Caco-2 (cell line): ENCODE measurements around the gene CD163. TPM values are rescaled to one million over a fixed set of nuclear protein-coding genes. Genes with fewer than 3 reads are reported as not detected.

Experiments
- BruUV-seq: library from RNA; stranded (reverse); fragments of 400-500 nt; replicated peaks from 2 replicates; lab custom pipeline; 2021; lab: Mats Ljungman, UMichigan
- CTCF ChIA-PET: fragments of 300-600 bp; sonication (Branson Sonifier 250); formaldehyde crosslinking; loops from one replicate; lab custom pipeline; 2022; ENCODE audit warnings: antibody characterized with exemption; lab: Charles Lee
- POLR2A ChIA-PET: fragments of 300-600 bp; sonication (Branson Sonifier 250); formaldehyde crosslinking; loops from one replicate; lab custom pipeline; 2022; ENCODE audit warnings: antibody characterized with exemption; lab: Charles Lee
- DNase-seq, 2 experiments: peaks; one replicate each; pipeline versions ENCODE4 v3.0.0 to v3.0.0-alpha.2; 2020 to 2022
- H3K27me3 ChIP-seq: replicated peaks from 2 replicates; pipeline ENCODE4 v1.6.0; 2011; ENCODE audit warnings: low read length; ENCODE audit not compliant: control insufficient read depth, insufficient read depth
- H3K36me3 ChIP-seq: 2 replicates; pipeline ENCODE4 v1.5.1; 2011; ENCODE audit warnings: low read length; ENCODE audit not compliant: control insufficient read depth, insufficient read depth
- H3K4me1 ChIP-seq: fragments of 250-450 bp; sonication (Bioruptor Pico); 2 replicates; pipeline ENCODE4 v1.5.1; 2020; ENCODE audit warnings: mild to moderate bottlenecking
- H3K4me3 ChIP-seq: 2 replicates; pipeline ENCODE4 v1.5.1; 2011; ENCODE audit warnings: low read depth, mild to moderate bottlenecking, control low read depth, low read length
- H3K9me3 ChIP-seq: fragments of 250-450 bp; sonication (Bioruptor Pico); 2 replicates; pipeline ENCODE4 v1.5.1; 2020; ENCODE audit warnings: mild to moderate bottlenecking, moderate library complexity
- H3K27ac Mint-ChIP-seq: one replicate; pipeline ENCODE4 v1.8.0; 2022; ENCODE audit warnings: mixed read lengths; ENCODE audit not compliant: unreplicated experiment
- H3K27me3 Mint-ChIP-seq: one replicate; pipeline ENCODE4 v1.8.0; 2022; ENCODE audit warnings: mixed read lengths; ENCODE audit not compliant: insufficient read depth, unreplicated experiment
- H3K36me3 Mint-ChIP-seq: one replicate; pipeline ENCODE4 v1.8.0; 2022; ENCODE audit warnings: mild to moderate bottlenecking, mixed read lengths; ENCODE audit not compliant: insufficient read depth, unreplicated experiment
- H3K4me1 Mint-ChIP-seq: one replicate; pipeline ENCODE4 v1.8.0; 2022; ENCODE audit warnings: low read depth, mixed read lengths; ENCODE audit not compliant: unreplicated experiment
- H3K4me3 Mint-ChIP-seq: one replicate; pipeline ENCODE4 v1.8.0; 2022; ENCODE audit warnings: mild to moderate bottlenecking, moderate library complexity, mixed read lengths; ENCODE audit not compliant: unreplicated experiment
- H3K9me3 Mint-ChIP-seq: one replicate; pipeline ENCODE4 v1.8.0; 2022; ENCODE audit warnings: mixed read lengths; ENCODE audit not compliant: unreplicated experiment
- intact Hi-C: fragments of 100-400 bp; cut with micrococcal nuclease; formaldehyde crosslinking; loops from one replicate; pipeline ENCODE4 v1.10.0; 2022; ENCODE audit not compliant: unreplicated experiment
- total RNA-seq: library from RNA; stranded (reverse); gene quantifications from 2 replicates; pipeline ENCODE4 v1.2.3, GENCODE V29; 2022
- TF ChIP-seq, protein P1 (sequence below), 2 experiments: fragments of 200-600 bp in 1 of 2; IDR thresholded peaks; 1 replicate in 1 of 2; 2 replicates in 1 of 2; pipeline versions ENCODE4 v1.5.1 to v1.8.0; 2011 to 2022; ENCODE audit warnings: antibody characterized with exemption in 1 of 2, control low read depth in 1 of 2, inconsistent platforms in 1 of 2, low read depth in 1 of 2, low read length in 1 of 2, mild to moderate bottlenecking in 1 of 2, moderate library complexity in 1 of 2; ENCODE audit not compliant: insufficient read depth in 1 of 2, severe bottlenecking in 1 of 2, unreplicated experiment in 1 of 2

Gene CD163
- total RNA-seq, 1 experiment from 2014 or later: 0.20 TPM

DNA sequence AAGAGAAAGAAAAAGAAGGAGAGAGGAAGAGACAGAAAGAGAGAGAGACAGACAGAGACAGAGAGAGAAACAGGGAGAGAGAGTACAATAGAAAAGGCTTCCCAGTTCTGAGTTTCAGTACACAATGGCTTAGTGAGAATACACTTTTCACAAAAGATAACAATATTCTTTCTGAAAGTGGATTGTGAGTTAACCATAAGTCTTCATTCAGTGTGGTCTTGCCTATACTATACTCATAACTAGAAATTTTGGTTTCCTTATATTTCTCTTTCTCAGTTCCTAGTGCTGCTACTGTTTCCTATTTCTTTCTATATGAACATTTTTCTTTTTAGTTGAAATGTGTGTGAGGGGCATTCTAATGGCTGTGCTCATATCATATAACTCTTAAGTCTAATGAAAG, 68.9 kb downstream of the CD163 start:
- peaks cover 16% of the 10 kb centered on the region for H3K27me3 Mint-ChIP-seq
- no peak for DNase-seq
- H3K4me3 Mint-ChIP-seq: no peak overlapping the region
- no TSS peak for BruUV-seq
- POLR2A ChIA-PET: interaction anchor here (0.5 kb wide), 1 partner anchor 155 kb away, joined by 11 read pairs; no protein-coding TSS in a partner anchor
- H3K9me3 Mint-ChIP-seq: peaks cover 10% of the 10 kb centered on the region
- Histone ChIP-seq H3K4me1 (no peaks in the 10 kb centered on the region), H3K27me3 (no peaks in the 10 kb centered on the region), H3K36me3 (no peaks in the 10 kb centered on the region), H3K9me3 (no peaks in the 10 kb centered on the region), H3K4me3 (no peak overlapping the region)
- TF ChIP-seq, protein P1, sequence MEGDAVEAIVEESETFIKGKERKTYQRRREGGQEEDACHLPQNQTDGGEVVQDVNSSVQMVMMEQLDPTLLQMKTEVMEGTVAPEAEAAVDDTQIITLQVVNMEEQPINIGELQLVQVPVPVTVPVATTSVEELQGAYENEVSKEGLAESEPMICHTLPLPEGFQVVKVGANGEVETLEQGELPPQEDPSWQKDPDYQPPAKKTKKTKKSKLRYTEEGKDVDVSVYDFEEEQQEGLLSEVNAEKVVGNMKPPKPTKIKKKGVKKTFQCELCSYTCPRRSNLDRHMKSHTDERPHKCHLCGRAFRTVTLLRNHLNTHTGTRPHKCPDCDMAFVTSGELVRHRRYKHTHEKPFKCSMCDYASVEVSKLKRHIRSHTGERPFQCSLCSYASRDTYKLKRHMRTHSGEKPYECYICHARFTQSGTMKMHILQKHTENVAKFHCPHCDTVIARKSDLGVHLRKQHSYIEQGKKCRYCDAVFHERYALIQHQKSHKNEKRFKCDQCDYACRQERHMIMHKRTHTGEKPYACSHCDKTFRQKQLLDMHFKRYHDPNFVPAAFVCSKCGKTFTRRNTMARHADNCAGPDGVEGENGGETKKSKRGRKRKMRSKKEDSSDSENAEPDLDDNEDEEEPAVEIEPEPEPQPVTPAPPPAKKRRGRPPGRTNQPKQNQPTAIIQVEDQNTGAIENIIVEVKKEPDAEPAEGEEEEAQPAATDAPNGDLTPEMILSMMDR (IDR thresholded peaks at IDR 0.05; ENCODE audit: insufficient read depth in 1 of 2, low read depth in 1 of 2, low read length in 1 of 2, severe bottlenecking in 1 of 2, unreplicated experiment in 1 of 2): no peak
- intact Hi-C loops: no loop called here
- peaks cover 1% of the 10 kb centered on the region for H3K36me3 Mint-ChIP-seq
- peaks cover 18% of the 10 kb centered on the region for H3K4me1 Mint-ChIP-seq
- CTCF ChIA-PET: no interaction called here
- no peak overlapping the region for H3K27ac Mint-ChIP-seq

DNA sequence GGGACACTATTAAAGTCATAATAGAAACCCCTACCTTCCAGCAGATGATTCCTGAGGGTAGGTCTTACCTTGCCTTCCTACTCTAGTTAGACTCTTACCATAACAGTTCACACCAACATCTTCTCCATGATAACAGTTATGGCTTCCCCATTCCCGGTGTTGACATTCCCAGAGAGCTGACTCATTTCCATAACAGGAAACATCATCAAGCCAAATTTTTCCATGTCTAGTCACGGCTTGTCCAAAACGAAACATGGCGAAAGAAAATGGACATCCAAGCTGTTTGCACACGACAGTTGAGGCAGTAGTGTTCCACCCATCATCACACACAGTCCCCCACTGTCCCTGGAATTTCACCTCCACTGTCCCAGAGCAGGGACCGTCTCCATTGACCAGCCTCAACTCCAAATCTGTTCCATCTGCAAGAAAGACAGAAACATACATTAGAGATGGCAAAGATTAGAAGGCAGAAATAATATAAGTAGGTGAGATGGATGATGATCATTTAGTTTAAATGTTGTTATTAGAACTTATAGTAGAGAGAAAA, 70.2 kb downstream of the CD163 start:
- TF ChIP-seq, protein P1 (IDR thresholded peaks at IDR 0.05; ENCODE audit: insufficient read depth in 1 of 2, low read depth in 1 of 2, low read length in 1 of 2, severe bottlenecking in 1 of 2, unreplicated experiment in 1 of 2): no peak
- H3K4me3 ChIP-seq: no peak overlapping the region
- Mint-ChIP-seq H3K9me3 (no peaks in the 10 kb centered on the region), H3K4me3 (no peak overlapping the region), H3K4me1 (peaks cover 7% of the 10 kb centered on the region), H3K27ac (no peak overlapping the region), H3K27me3 (peaks cover 14% of the 10 kb centered on the region), H3K36me3 (no peaks in the 10 kb centered on the region)
- H3K4me1 ChIP-seq: no peaks in the 10 kb centered on the region
- no peaks in the 10 kb centered on the region for H3K36me3 ChIP-seq
- intact Hi-C loops: no loop called here
- ChIA-PET CTCF (no interaction called here), POLR2A (no interaction called here)
- no peaks in the 10 kb centered on the region for H3K27me3 ChIP-seq
- DNase-seq: no peak
- H3K9me3 ChIP-seq: no peaks in the 10 kb centered on the region
- no TSS peak for BruUV-seq

DNA sequence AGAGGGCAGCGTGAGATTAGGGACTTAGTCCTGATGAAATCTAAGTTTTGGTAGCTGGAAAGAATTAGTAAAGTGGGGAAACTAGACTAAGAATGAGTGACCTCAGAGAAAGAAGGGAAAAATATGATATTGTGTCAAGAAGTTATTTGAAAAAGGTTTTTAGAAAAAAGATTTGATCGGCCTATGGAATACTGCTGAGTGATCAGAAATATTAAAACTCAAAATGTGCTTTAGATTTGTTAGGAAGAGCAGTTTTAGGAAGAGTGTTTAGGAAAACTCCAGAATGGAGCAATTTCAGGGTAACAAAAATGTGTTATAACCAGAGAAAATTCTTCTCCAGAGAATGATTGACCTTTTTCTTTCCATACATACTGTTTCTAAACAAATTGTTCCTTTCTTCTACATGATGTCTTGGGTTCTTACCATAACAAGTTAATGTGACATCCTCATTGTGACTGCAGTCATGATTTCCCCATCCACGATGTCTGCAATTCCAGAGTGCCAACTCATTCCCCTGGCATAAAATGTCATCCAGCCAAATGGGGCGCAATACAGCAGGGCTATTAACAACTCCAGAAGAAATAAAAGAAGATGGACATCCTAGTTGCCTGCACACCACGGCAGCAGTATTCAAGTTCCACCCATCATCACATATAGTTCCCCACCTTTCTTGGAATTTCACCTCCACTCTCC, 71.4 kb downstream of the CD163 start:
- no TSS peak for BruUV-seq
- ChIA-PET CTCF (no interaction called here), POLR2A (no interaction called here)

More for the DNA sequence above, 71.4 kb downstream of the CD163 start:
- TF ChIP-seq, protein P1 (IDR thresholded peaks at IDR 0.05; ENCODE audit: insufficient read depth in 1 of 2, low read depth in 1 of 2, low read length in 1 of 2, severe bottlenecking in 1 of 2, unreplicated experiment in 1 of 2): no peak
- Mint-ChIP-seq H3K36me3 (no peaks in the 10 kb centered on the region), H3K27ac (no peak overlapping the region), H3K4me1 (peaks cover 7% of the 10 kb centered on the region), H3K27me3 (peaks cover 15% of the 10 kb centered on the region), H3K9me3 (no peaks in the 10 kb centered on the region), H3K4me3 (no peak overlapping the region)
- no peaks in the 10 kb centered on the region for H3K27me3 ChIP-seq
- no peak overlapping the region for H3K4me3 ChIP-seq
- no peak for DNase-seq
- no peaks in the 10 kb centered on the region for H3K36me3 ChIP-seq
- H3K4me1 ChIP-seq: no peaks in the 10 kb centered on the region
- no peaks in the 10 kb centered on the region for H3K9me3 ChIP-seq
- intact Hi-C loops: no loop called here

Other genes starting within 250 kb of the CD163 start
- not detected in 2 replicates for gene ACSM4, start 199.7 kb downstream of the CD163 start, total RNA-seq
- 0.07 and 0.11 TPM in 2 replicates for gene CD163L1, start 59.6 kb downstream of the CD163 start, total RNA-seq
- gene APOBEC1, start 162.1 kb upstream of the CD163 start, total RNA-seq: not detected in 2 replicates
- gene GDF3, start 192.0 kb upstream of the CD163 start, total RNA-seq: 0.41 TPM in 1 of 2 replicates, not detected in the other
- 31.8 and 40.0 TPM in 2 replicates for gene DPPA3, start 207.7 kb upstream of the CD163 start, total RNA-seq
- not detected in 2 replicates for gene CLEC4C, start 243.6 kb upstream of the CD163 start, total RNA-seq